Measurements from ENCODE around the gene EXOC3L2. TPM values are rescaled to one million over a fixed set of nuclear protein-coding genes. Genes with fewer than 3 reads are reported as not detected.

EXOC3L2 gene
- total and polyA plus RNA-seq, 2 donors from 2014 or later = 15.4 to 19.0 TPM

DNA sequence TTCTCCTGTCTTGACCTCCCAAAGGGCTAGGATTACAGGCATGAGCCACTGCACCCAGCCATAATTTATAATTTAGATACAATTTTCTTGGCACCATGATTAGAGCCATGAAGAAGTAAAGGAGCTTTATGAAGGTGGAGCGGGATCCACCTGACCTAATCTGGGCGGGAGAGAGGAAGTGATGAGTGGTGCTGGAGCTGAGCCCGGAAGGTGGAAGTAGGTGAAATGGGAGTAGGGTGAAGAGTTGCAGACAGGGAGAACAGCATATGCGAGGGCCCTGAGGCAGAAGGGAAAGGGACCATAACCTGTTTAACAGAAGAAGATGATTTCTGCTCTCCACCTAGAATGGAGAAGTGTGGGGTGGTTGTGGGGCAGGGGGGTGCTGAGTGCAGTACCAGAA, 62.4 kb downstream of the EXOC3L2 start:
- Histone ChIP-seq H3K27me3 (ENCODE audit: control insufficient read depth, insufficient read depth, low read length) (no peaks in the 10 kb centered on the region), H3K9me3 (ENCODE audit: control insufficient read depth in 2 of 3, insufficient read depth in 1 of 3, low read length in 3 of 3) (no peaks in the 10 kb centered on the region), H3K9ac (ENCODE audit: low read length in 3 of 3) (no peak overlapping the region), H3K4me1 (ENCODE audit: control insufficient read depth in 2 of 3, insufficient read depth in 2 of 3, low read depth in 1 of 3, low read length in 3 of 3) (peaks cover 0 to 15% (median 0%) of the 10 kb centered on the region in 3 donors), H3K36me3 (ENCODE audit: control insufficient read depth in 2 of 3, insufficient read depth in 3 of 3, low read length in 3 of 3) (no peaks in the 10 kb centered on the region), H3K27ac (ENCODE audit: low read depth in 2 of 2, low read length in 2 of 2) (no peak overlapping the region), H3K4me3 (ENCODE audit: low read length in 3 of 3) (no peak overlapping the region)
- intact Hi-C loops (cut with DNase I) = loop anchor here (10.0 kb wide), 1 partner anchor 148 kb away; the partner anchor contains the start of gene CLASRP
- no peak for DNase-seq
- no peak for FAIRE-seq
- TF ChIP-seq, protein P1, sequence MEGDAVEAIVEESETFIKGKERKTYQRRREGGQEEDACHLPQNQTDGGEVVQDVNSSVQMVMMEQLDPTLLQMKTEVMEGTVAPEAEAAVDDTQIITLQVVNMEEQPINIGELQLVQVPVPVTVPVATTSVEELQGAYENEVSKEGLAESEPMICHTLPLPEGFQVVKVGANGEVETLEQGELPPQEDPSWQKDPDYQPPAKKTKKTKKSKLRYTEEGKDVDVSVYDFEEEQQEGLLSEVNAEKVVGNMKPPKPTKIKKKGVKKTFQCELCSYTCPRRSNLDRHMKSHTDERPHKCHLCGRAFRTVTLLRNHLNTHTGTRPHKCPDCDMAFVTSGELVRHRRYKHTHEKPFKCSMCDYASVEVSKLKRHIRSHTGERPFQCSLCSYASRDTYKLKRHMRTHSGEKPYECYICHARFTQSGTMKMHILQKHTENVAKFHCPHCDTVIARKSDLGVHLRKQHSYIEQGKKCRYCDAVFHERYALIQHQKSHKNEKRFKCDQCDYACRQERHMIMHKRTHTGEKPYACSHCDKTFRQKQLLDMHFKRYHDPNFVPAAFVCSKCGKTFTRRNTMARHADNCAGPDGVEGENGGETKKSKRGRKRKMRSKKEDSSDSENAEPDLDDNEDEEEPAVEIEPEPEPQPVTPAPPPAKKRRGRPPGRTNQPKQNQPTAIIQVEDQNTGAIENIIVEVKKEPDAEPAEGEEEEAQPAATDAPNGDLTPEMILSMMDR (IDR thresholded peaks at IDR 0.05; ENCODE audit: borderline replicate concordance, extremely low read depth, insufficient read depth) = no peak

DNA sequence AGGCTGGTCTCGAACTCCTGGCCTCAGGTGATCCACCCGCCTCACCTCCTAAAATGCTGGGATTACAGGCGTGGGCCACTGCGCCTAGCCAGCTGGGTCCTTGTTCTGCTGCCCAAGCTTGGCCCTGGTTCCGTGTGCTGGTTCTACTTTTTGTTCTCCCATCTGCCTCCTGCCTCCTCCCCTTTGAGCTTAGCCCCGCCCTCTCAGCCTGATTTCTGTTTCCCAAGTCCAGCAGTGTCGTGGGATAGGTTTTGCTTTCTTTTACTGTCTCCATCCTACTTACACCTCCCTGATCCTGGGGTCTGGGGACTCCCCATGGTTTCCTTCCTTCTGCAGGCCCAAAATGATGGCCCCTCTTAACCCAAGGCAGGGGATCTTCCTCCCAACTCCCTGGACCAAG, 64.3 kb downstream of the EXOC3L2 start:
- Histone ChIP-seq H3K4me1 (ENCODE audit: control insufficient read depth in 2 of 3, insufficient read depth in 2 of 3, low read depth in 1 of 3, low read length in 3 of 3) (peaks cover 0 to 19% (median 4%) of the 10 kb centered on the region in 3 donors), H3K9ac (ENCODE audit: low read length in 3 of 3) (no peak overlapping the region), H3K4me3 (ENCODE audit: low read length in 3 of 3) (no peak overlapping the region), H3K27me3 (ENCODE audit: control insufficient read depth, insufficient read depth, low read length) (no peaks in the 10 kb centered on the region), H3K9me3 (ENCODE audit: control insufficient read depth in 2 of 3, insufficient read depth in 1 of 3, low read length in 3 of 3) (no peaks in the 10 kb centered on the region), H3K27ac (ENCODE audit: low read depth in 2 of 2, low read length in 2 of 2) (no peak overlapping the region), H3K36me3 (ENCODE audit: control insufficient read depth in 2 of 3, insufficient read depth in 3 of 3, low read length in 3 of 3) (no peaks in the 10 kb centered on the region)
- intact Hi-C loops (cut with DNase I) = loop anchor here (10.0 kb wide), 1 partner anchor 146 kb away; the partner anchor contains the start of gene CLASRP
- no peak for DNase-seq
- TF ChIP-seq, protein P1 (IDR thresholded peaks at IDR 0.05; ENCODE audit: borderline replicate concordance, extremely low read depth, insufficient read depth) = no peak
- no peak for FAIRE-seq

DNA sequence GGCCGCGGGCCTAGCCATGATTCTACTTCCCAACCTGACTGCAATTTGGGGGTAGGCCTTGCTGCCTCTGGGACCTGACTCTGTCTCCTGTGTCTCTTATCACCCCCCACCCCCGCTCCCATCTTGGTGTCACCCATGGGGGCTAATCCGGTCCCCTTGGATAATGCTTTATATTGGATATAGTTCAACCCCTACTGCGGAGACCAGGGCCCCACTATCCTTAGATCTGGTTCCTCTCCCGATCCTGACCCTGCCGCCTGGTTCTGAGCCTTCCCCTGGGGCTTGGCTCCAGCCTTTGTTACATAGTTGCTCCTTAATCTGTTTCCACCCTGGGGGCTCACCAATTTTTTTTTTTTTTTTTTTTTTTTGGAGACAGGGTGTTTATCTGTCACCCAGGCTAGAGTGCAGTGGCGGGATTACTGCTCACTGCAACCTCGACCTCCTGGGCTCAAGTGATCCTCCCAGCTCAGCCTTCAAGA, 65.3 kb downstream of the EXOC3L2 start:
- peak overlapping the region in 1 of 2 donors; percentile 36 for H3K27ac ChIP-seq (ENCODE audit: low read depth in 2 of 2, low read length in 2 of 2)
- no peaks in the 10 kb centered on the region for H3K9me3 ChIP-seq (ENCODE audit: control insufficient read depth in 2 of 3, insufficient read depth in 1 of 3, low read length in 3 of 3)
- no peaks in the 10 kb centered on the region for H3K27me3 ChIP-seq (ENCODE audit: control insufficient read depth, insufficient read depth, low read length)
- H3K36me3 ChIP-seq (ENCODE audit: control insufficient read depth in 2 of 3, insufficient read depth in 3 of 3, low read length in 3 of 3) = no peaks in the 10 kb centered on the region
- intact Hi-C loops (cut with DNase I) = loop anchor here (10.0 kb wide), 1 partner anchor 145 kb away; the partner anchor contains the start of gene CLASRP
- TF ChIP-seq, protein P1 (IDR thresholded peaks at IDR 0.05; ENCODE audit: borderline replicate concordance, extremely low read depth, insufficient read depth) = no peak
- H3K4me1 ChIP-seq (ENCODE audit: control insufficient read depth in 2 of 3, insufficient read depth in 2 of 3, low read depth in 1 of 3, low read length in 3 of 3) = peaks cover 0 to 19% (median 4%) of the 10 kb centered on the region in 3 donors
- peak overlapping the region in 2 of 3 donors; percentile 19 to 54 for H3K9ac ChIP-seq (ENCODE audit: low read length in 3 of 3)
- DNase-seq (peak in 1 of 5 donors; percentile 58), FAIRE-seq (no peak)
- H3K4me3 ChIP-seq (ENCODE audit: low read length in 3 of 3) = peak overlapping the region; percentile 7 to 99 (median 12)
